ENCODE results near the gene ONECUT3. TPM values are rescaled to one million over a fixed set of nuclear protein-coding genes. Genes with fewer than 3 reads are reported as not detected.

Gene ONECUT3
- total RNA-seq, 2 experiments from 2014 or later, result not detected

DNA sequence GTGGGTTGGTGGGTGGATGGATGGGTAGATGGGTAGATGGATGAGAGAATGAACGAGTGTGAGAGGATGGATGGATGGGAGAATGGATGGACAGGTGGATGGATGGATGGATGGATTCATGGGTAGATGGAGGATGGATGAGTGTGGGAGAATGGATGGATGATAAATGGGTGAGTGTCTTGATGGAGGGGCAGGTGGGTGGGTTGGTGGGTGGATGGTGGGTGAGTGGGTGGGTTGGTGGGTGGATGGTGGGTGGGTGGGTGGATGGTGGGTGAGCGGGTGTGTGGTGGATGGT, 35.4 kb upstream of the ONECUT3 start:
- ChIA-PET POLR2A (no interaction called here), CTCF (ENCODE audit: unreplicated experiment) (interaction anchor here (0.7 kb wide), 1 partner anchor 1130 kb away, joined by 5 read pairs; no protein-coding TSS in a partner anchor)
- Histone ChIP-seq H3K27ac (ENCODE audit: low read depth, low read length, poor library complexity, severe bottlenecking) (no peak overlapping the region), H3K9me3 (ENCODE audit: low read length) (no peaks in the 10 kb centered on the region), H3K79me2 (ENCODE audit: insufficient read depth, low read depth, low read length) (no peaks in the 10 kb centered on the region), H3K9me2 (ENCODE audit: insufficient read depth, low read length) (no peaks in the 10 kb centered on the region), H2AFZ (ENCODE audit: low read length) (no peak overlapping the region), H3K4me3 (ENCODE audit: low read depth, low read length, poor library complexity, severe bottlenecking) (no peak overlapping the region), H3K36me3 (ENCODE audit: insufficient read depth, low read length) (no peaks in the 10 kb centered on the region), H4K20me1 (ENCODE audit: insufficient read depth, low read length) (no peaks in the 10 kb centered on the region), H3K4me2 (ENCODE audit: low read length) (no peak overlapping the region), H3K4me1 (ENCODE audit: insufficient read depth, low read length, poor library complexity, severe bottlenecking) (no peaks in the 10 kb centered on the region)
- no peak for DNase-seq (ENCODE audit: low spot score)
- no TSS peak for BruUV-seq (replicated peaks)
- intact Hi-C loops (cut with micrococcal nuclease; ENCODE audit: unreplicated experiment), result no loop called here
- TF ChIP-seq, protein P1, sequence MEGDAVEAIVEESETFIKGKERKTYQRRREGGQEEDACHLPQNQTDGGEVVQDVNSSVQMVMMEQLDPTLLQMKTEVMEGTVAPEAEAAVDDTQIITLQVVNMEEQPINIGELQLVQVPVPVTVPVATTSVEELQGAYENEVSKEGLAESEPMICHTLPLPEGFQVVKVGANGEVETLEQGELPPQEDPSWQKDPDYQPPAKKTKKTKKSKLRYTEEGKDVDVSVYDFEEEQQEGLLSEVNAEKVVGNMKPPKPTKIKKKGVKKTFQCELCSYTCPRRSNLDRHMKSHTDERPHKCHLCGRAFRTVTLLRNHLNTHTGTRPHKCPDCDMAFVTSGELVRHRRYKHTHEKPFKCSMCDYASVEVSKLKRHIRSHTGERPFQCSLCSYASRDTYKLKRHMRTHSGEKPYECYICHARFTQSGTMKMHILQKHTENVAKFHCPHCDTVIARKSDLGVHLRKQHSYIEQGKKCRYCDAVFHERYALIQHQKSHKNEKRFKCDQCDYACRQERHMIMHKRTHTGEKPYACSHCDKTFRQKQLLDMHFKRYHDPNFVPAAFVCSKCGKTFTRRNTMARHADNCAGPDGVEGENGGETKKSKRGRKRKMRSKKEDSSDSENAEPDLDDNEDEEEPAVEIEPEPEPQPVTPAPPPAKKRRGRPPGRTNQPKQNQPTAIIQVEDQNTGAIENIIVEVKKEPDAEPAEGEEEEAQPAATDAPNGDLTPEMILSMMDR (conservative IDR thresholded peaks at IDR 0.05; ENCODE audit: low read length), result no peak
- no peak for TF ChIP-seq EZH2phosphoT487 (IDR thresholded peaks at IDR 0.05; ENCODE audit: borderline replicate concordance, low read depth, low read length)

DNA sequence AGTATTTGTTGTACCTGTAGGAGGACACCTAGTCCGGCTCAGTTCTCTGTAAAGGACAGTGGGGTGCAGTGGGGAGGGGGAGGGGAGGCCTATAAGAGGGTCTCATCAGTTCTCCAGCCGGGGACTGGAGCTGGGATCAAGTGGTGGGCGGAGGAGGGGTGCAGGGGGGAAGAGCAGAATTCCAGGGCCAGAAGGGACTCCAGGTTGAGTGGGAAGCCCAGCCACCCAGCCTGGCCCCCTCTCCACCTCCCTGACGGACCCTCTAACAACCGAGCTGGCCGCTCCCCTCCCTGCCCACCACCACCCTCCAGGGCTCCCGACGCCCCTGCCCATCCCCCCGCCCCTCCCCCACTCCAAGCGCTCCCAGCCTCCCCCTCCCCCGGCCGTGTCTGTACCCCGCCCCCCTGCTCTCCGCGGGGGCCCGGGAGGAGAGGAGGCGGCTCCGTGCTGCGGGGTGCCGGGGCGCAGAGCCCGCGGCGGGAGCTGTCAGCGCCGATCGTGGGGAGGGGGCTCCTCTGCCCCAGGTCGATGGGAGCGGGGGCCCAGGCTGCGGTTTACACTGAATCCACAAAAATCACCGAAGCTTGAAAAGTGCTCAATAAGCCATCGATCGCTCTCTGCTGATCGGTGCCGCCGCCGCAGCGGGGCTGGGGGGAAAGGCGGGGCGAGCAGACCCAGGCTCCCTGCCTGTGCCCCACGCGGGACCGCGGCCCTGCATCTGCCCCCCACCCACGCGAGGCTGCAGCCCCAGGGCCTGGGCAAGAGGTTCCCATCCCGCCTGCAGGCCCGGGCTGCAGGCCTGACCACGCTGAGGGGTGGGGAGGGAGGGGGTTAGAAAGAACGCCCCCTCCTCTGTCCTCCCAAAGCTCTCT, 34.6 kb upstream of the ONECUT3 start:
- H3K27ac ChIP-seq (ENCODE audit: low read depth, low read length, poor library complexity, severe bottlenecking), result no peak overlapping the region
- H3K4me3 ChIP-seq (ENCODE audit: low read depth, low read length, poor library complexity, severe bottlenecking), result no peak overlapping the region
- no peaks in the 10 kb centered on the region for H3K4me1 ChIP-seq (ENCODE audit: insufficient read depth, low read length, poor library complexity, severe bottlenecking)
- intact Hi-C loops (cut with micrococcal nuclease; ENCODE audit: unreplicated experiment), result no loop called here
- no peak overlapping the region for H2AFZ ChIP-seq (ENCODE audit: low read length)
- H3K9me3 ChIP-seq (ENCODE audit: low read length), result no peaks in the 10 kb centered on the region
- CTCF ChIA-PET (ENCODE audit: unreplicated experiment), result interaction anchor here (0.7 kb wide), 1 partner anchor 1129 kb away, joined by 5 read pairs; no protein-coding TSS in a partner anchor
- H3K36me3 ChIP-seq (ENCODE audit: insufficient read depth, low read length), result no peaks in the 10 kb centered on the region
- POLR2A ChIA-PET, result no interaction called here
- no peaks in the 10 kb centered on the region for H3K79me2 ChIP-seq (ENCODE audit: insufficient read depth, low read depth, low read length)
- no peak for DNase-seq (ENCODE audit: low spot score)
- H4K20me1 ChIP-seq (ENCODE audit: insufficient read depth, low read length), result no peaks in the 10 kb centered on the region
- no peak for TF ChIP-seq EZH2phosphoT487 (IDR thresholded peaks at IDR 0.05; ENCODE audit: borderline replicate concordance, low read depth, low read length)
- TF ChIP-seq, protein P1 (conservative IDR thresholded peaks at IDR 0.05; ENCODE audit: low read length), result no peak
- no peak overlapping the region for H3K4me2 ChIP-seq (ENCODE audit: low read length)
- no peaks in the 10 kb centered on the region for H3K9me2 ChIP-seq (ENCODE audit: insufficient read depth, low read length)
- BruUV-seq (replicated peaks), result no TSS peak

DNA sequence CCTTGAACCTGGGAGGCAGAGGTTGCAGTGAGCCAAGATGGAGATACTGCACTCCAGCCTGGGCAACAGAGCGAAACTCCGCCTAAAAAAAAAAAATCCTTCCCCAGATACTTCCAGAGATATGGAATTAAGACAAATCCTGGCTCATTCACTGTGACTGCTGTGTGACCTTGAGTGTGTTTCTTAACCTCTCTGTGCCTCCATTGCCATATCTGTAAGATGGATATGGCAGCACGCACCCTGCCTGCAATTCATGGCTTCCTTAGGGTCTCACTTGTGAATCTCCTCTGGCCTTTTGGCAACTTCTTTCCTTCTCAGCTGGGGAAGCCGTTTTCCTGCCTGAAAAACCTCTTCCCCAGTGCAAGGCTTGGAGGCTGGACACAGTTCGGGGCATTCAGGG, 33.8 kb upstream of the ONECUT3 start:
- no peak for TF ChIP-seq EZH2phosphoT487 (IDR thresholded peaks at IDR 0.05; ENCODE audit: borderline replicate concordance, low read depth, low read length)
- TF ChIP-seq, protein P1 (conservative IDR thresholded peaks at IDR 0.05; ENCODE audit: low read length), result no peak
- POLR2A ChIA-PET, result no interaction called here
- DNase-seq (ENCODE audit: low spot score), result no peak
- no peaks in the 10 kb centered on the region for H3K36me3 ChIP-seq (ENCODE audit: insufficient read depth, low read length)
- H3K4me2 ChIP-seq (ENCODE audit: low read length), result no peak overlapping the region
- H3K4me1 ChIP-seq (ENCODE audit: insufficient read depth, low read length, poor library complexity, severe bottlenecking), result no peaks in the 10 kb centered on the region
- no TSS peak for BruUV-seq (replicated peaks)
- no peak overlapping the region for H3K4me3 ChIP-seq (ENCODE audit: low read depth, low read length, poor library complexity, severe bottlenecking)
- H3K27ac ChIP-seq (ENCODE audit: low read depth, low read length, poor library complexity, severe bottlenecking), result no peak overlapping the region
- CTCF ChIA-PET (ENCODE audit: unreplicated experiment), result no interaction called here
- H2AFZ ChIP-seq (ENCODE audit: low read length), result no peak overlapping the region
- H3K79me2 ChIP-seq (ENCODE audit: insufficient read depth, low read depth, low read length), result no peaks in the 10 kb centered on the region
- H4K20me1 ChIP-seq (ENCODE audit: insufficient read depth, low read length), result no peaks in the 10 kb centered on the region
- intact Hi-C loops (cut with micrococcal nuclease; ENCODE audit: unreplicated experiment), result no loop called here
- H3K9me3 ChIP-seq (ENCODE audit: low read length), result no peaks in the 10 kb centered on the region
- H3K9me2 ChIP-seq (ENCODE audit: insufficient read depth, low read length), result no peaks in the 10 kb centered on the region

Data from OCI-LY7 (cell line).